SHP77 treated with DMSO at 0.1 percent for 48 hours (cell line): ENCODE data around the gene CLSTN2.

Experiments
- DNase-seq: peaks from one replicate; lab custom pipeline; 2025; lab: John Stamatoyannopoulos, UW

The CLSTN2 gene

GRCh38 chr3:140453750-140454149 lies 518.8 kb downstream of the CLSTN2 start:
- DNase-seq: no peak

- no peak for DNase-seq
Measured at GRCh38 chr3:140455521-140456214, 520.7 kb downstream of the CLSTN2 start.

GRCh38 chr3:140456974-140457373 lies 522.0 kb downstream of the CLSTN2 start:
- no peak for DNase-seq

GRCh38 chr3:140459462-140459861 lies 524.5 kb downstream of the CLSTN2 start:
- no peak for DNase-seq

- DNase-seq: no peak
Measured at GRCh38 chr3:140461250-140461649, 526.3 kb downstream of the CLSTN2 start.

- no peak for DNase-seq
Measured at GRCh38 chr3:140463355-140463754, 528.4 kb downstream of the CLSTN2 start.

- DNase-seq: no peak
Measured at GRCh38 chr3:140465988-140466387, 531.0 kb downstream of the CLSTN2 start.

GRCh38 chr3:140466535-140466934 lies 531.5 kb downstream of the CLSTN2 start:
- DNase-seq: no peak

GRCh38 chr3:140467104-140467577 lies 532.2 kb downstream of the CLSTN2 start:
- no peak for DNase-seq

GRCh38 chr3:140467796-140468315 lies 532.9 kb downstream of the CLSTN2 start:
- DNase-seq: no peak

- no peak for DNase-seq
Measured at GRCh38 chr3:140468407-140468806, 533.4 kb downstream of the CLSTN2 start.

GRCh38 chr3:140469491-140469890 lies 534.5 kb downstream of the CLSTN2 start:
- no peak for DNase-seq

- no peak for DNase-seq
Measured at GRCh38 chr3:140470211-140470610, 535.2 kb downstream of the CLSTN2 start.

- DNase-seq: no peak
Measured at GRCh38 chr3:140470962-140471361, 536.0 kb downstream of the CLSTN2 start.

GRCh38 chr3:140472306-140473020 lies 537.5 kb downstream of the CLSTN2 start:
- no peak for DNase-seq

GRCh38 chr3:140487566-140487965 lies 552.6 kb downstream of the CLSTN2 start:
- DNase-seq: no peak

- no peak for DNase-seq
Measured at GRCh38 chr3:140493271-140493670, 558.3 kb downstream of the CLSTN2 start.

GRCh38 chr3:140494970-140495369 lies 560.0 kb downstream of the CLSTN2 start:
- no peak for DNase-seq

GRCh38 chr3:140497331-140497730 lies 562.3 kb downstream of the CLSTN2 start:
- no peak for DNase-seq

GRCh38 chr3:140499114-140499757 lies 564.3 kb downstream of the CLSTN2 start:
- peak; percentile 2 for DNase-seq

GRCh38 chr3:140500473-140500872 lies 565.5 kb downstream of the CLSTN2 start:
- no peak for DNase-seq

- DNase-seq: no peak
Measured at GRCh38 chr3:140501061-140501769, 566.2 kb downstream of the CLSTN2 start.
